ENCODE measurements around the gene CHST4. TPM values are rescaled to one million over a fixed set of nuclear protein-coding genes. Genes with fewer than 3 reads are reported as not detected.

Gene CHST4
- total and polyA plus RNA-seq, 12 donors, result 0.47 to 7.6 (median 1.9) TPM

DNA sequence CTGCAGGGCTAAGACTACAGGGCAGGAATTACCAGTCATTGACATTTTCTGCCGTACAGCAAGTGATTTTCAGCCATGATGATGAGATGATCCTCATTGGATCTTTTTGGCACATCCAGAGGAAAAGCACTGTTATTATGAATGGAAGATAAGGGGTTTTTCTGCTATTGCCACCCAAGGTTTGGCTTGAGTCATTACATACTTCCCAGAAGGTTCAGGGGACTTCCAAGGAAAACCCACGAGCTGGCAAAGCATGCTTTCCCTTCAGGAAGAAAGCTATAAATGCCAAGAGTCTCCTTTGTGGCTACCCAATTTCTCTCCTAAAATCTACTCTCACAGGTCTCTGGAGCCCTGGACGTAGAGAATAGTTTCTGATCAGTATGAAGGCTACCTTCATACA lies 6.1 kb downstream of the CHST4 start:
- Histone ChIP-seq H3K27me3 (no peaks in the 10 kb centered on the region), H3K9me3 (replicated peaks in 1 of 3) (no peaks in the 10 kb centered on the region), H3K4me1 (replicated peaks in 1 of 2) (no peaks in the 10 kb centered on the region), H3K36me3 (replicated peaks in 1 of 2) (no peaks in the 10 kb centered on the region), H3K4me3 (no peak overlapping the region), H3K27ac (no peak overlapping the region)
- TF ChIP-seq, protein P1, sequence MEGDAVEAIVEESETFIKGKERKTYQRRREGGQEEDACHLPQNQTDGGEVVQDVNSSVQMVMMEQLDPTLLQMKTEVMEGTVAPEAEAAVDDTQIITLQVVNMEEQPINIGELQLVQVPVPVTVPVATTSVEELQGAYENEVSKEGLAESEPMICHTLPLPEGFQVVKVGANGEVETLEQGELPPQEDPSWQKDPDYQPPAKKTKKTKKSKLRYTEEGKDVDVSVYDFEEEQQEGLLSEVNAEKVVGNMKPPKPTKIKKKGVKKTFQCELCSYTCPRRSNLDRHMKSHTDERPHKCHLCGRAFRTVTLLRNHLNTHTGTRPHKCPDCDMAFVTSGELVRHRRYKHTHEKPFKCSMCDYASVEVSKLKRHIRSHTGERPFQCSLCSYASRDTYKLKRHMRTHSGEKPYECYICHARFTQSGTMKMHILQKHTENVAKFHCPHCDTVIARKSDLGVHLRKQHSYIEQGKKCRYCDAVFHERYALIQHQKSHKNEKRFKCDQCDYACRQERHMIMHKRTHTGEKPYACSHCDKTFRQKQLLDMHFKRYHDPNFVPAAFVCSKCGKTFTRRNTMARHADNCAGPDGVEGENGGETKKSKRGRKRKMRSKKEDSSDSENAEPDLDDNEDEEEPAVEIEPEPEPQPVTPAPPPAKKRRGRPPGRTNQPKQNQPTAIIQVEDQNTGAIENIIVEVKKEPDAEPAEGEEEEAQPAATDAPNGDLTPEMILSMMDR (IDR thresholded peaks at IDR 0.05), result no peak
- no peak for TF ChIP-seq POLR2A (IDR thresholded peaks at IDR 0.05)
- 77 to 86% (median 80%) methylated on average over 3 of the region's 3 CpGs for WGBS, 4 donors
- DNase-seq, result no peak
- intact Hi-C loops (cut with DNase I), result no loop called here

DNA sequence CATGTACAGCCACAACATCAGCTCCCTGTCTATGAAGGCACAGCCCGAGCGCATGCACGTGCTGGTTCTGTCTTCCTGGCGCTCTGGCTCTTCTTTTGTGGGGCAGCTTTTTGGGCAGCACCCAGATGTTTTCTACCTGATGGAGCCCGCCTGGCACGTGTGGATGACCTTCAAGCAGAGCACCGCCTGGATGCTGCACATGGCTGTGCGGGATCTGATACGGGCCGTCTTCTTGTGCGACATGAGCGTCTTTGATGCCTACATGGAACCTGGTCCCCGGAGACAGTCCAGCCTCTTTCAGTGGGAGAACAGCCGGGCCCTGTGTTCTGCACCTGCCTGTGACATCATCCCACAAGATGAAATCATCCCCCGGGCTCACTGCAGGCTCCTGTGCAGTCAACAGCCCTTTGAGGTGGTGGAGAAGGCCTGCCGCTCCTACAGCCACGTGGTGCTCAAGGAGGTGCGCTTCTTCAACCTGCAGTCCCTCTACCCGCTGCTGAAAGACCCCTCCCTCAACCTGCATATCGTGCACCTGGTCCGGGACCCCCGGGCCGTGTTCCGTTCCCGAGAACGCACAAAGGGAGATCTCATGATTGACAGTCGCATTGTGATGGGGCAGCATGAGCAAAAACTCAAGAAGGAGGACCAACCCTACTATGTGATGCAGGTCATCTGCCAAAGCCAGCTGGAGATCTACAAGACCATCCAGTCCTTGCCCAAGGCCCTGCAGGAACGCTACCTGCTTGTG lies 10.7 kb downstream of the CHST4 start:
- WGBS, 4 donors, result 88 to 95% (median 92%) methylated on average over 13 to 28 of the region's 28 CpGs
- H3K4me3 ChIP-seq, result no peak overlapping the region
- H3K4me1 ChIP-seq (replicated peaks in 1 of 2), result no peaks in the 10 kb centered on the region
- intact Hi-C loops (cut with DNase I), result no loop called here
- DNase-seq, result no peak
- no peaks in the 10 kb centered on the region for H3K9me3 ChIP-seq (replicated peaks in 1 of 3)
- H3K27me3 ChIP-seq, result no peaks in the 10 kb centered on the region
- H3K36me3 ChIP-seq (replicated peaks in 1 of 2), result no peaks in the 10 kb centered on the region
- no peak overlapping the region for H3K27ac ChIP-seq
- no peak for TF ChIP-seq POLR2A (IDR thresholded peaks at IDR 0.05)
- TF ChIP-seq, protein P1 (IDR thresholded peaks at IDR 0.05), result no peak

DNA sequence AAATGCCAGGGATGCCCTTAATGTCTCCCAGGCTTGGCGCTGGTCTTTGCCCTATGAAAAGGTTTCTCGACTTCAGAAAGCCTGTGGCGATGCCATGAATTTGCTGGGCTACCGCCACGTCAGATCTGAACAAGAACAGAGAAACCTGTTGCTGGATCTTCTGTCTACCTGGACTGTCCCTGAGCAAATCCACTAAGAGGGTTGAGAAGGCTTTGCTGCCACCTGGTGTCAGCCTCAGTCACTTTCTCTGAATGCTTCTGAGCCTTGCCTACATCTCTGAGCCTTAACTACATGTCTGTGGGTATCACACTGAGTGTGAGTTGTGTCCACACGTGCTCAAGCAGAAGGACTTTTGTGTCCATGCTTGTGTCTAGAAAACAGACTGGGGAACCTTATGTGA lies 11.4 kb downstream of the CHST4 start:
- H3K27ac ChIP-seq, result no peak overlapping the region
- no peaks in the 10 kb centered on the region for H3K36me3 ChIP-seq (replicated peaks in 1 of 2)
- no peaks in the 10 kb centered on the region for H3K4me1 ChIP-seq (replicated peaks in 1 of 2)
- H3K9me3 ChIP-seq (replicated peaks in 1 of 3), result no peaks in the 10 kb centered on the region
- DNase-seq, result peak; percentile 43 to 73 (median 53)
- intact Hi-C loops (cut with DNase I), result no loop called here
- H3K27me3 ChIP-seq, result no peaks in the 10 kb centered on the region
- no peak for TF ChIP-seq POLR2A (IDR thresholded peaks at IDR 0.05)
- TF ChIP-seq, protein P1 (IDR thresholded peaks at IDR 0.05), result peak; percentile 30 to 63 (median 58)
- no peak overlapping the region for H3K4me3 ChIP-seq
- 47 to 68% (median 63%) methylated on average over 3 to 6 of the region's 6 CpGs for WGBS, 4 donors

DNA sequence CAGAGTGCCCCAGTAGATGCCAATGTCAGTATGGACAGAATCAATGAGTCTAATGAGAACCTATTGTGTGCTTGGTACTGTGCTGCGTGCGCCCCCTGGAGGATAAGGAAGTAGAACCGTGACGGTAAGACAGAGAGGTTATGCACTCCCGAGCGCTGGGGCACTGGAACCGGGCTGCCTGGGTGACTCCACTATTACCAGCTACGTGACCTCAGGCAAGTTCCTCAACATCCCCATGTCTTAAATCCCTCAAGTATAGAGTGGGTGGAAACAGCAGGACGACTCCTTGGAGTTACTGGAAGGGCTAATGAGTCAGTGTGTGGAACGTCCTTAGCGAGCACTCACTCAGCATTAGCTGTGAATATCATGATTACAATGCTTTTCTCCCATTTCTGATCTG lies 16.2 kb downstream of the CHST4 start:
- H3K27me3 ChIP-seq, result no peaks in the 10 kb centered on the region
- no peaks in the 10 kb centered on the region for H3K9me3 ChIP-seq (replicated peaks in 1 of 3)
- H3K4me3 ChIP-seq, result no peak overlapping the region
- no peaks in the 10 kb centered on the region for H3K4me1 ChIP-seq (replicated peaks in 1 of 2)
- DNase-seq, result peak; percentile 22 to 70 (median 48)
- no peaks in the 10 kb centered on the region for H3K36me3 ChIP-seq (replicated peaks in 1 of 2)
- WGBS, 4 donors, result 22 to 37% (median 32%) methylated on average over 11 of the region's 11 CpGs
- intact Hi-C loops (cut with DNase I), result no loop called here
- H3K27ac ChIP-seq, result no peak overlapping the region
- no peak for TF ChIP-seq POLR2A (IDR thresholded peaks at IDR 0.05)
- TF ChIP-seq, protein P1 (IDR thresholded peaks at IDR 0.05), result peak in 4 of 6 experiments; percentile 23 to 43 (median 36)
